ENCODE data around the gene SERPIND1.

Gene SERPIND1

GRCh38 chr22:20764471-20764720, 9.5 kb upstream of the SERPIND1 start (continued):
- TF ChIP-seq PATZ1 (CRISPR knock-in tag; IDR thresholded peaks at IDR 0.05; ENCODE audit: borderline replicate concordance): no peak

GRCh38 chr22:20764729-20765128, 9.2 kb upstream of the SERPIND1 start:
- TF ChIP-seq ZNF8 (CRISPR knock-in tag; IDR thresholded peaks at IDR 0.05) (no peak), CSDC2 (CRISPR knock-in tag; IDR thresholded peaks at IDR 0.05) (no peak), TSHZ2 (CRISPR knock-in tag; IDR thresholded peaks at IDR 0.05) (no peak), ZFP30 (CRISPR knock-in tag; IDR thresholded peaks at IDR 0.05) (no peak)
- no peak for ATAC-seq

- TF ChIP-seq OSR1 (CRISPR knock-in tag; IDR thresholded peaks at IDR 0.05) (no peak), ZNF8 (CRISPR knock-in tag; IDR thresholded peaks at IDR 0.05) (no peak), ZFP3 (CRISPR knock-in tag; IDR thresholded peaks at IDR 0.05) (no peak), RARB (CRISPR knock-in tag; IDR thresholded peaks at IDR 0.05) (no peak), BACH2 (CRISPR knock-in tag; IDR thresholded peaks at IDR 0.05; ENCODE audit: borderline replicate concordance) (no peak), TSHZ2 (CRISPR knock-in tag; IDR thresholded peaks at IDR 0.05) (no peak), CREB5 (CRISPR knock-in tag; IDR thresholded peaks at IDR 0.05; ENCODE audit: low read depth) (no peak), PATZ1 (CRISPR knock-in tag; IDR thresholded peaks at IDR 0.05; ENCODE audit: borderline replicate concordance) (no peak), CSRNP3 (CRISPR knock-in tag; IDR thresholded peaks at IDR 0.05) (no peak), SNAI2 (CRISPR knock-in tag; IDR thresholded peaks at IDR 0.05) (no peak), ZFP30 (CRISPR knock-in tag; IDR thresholded peaks at IDR 0.05) (no peak), TOX (CRISPR knock-in tag; IDR thresholded peaks at IDR 0.05; ENCODE audit: borderline replicate concordance) (no peak), ZC3H10 (CRISPR knock-in tag; IDR thresholded peaks at IDR 0.05) (no peak), ZNF565 (CRISPR knock-in tag; conservative IDR thresholded peaks at IDR 0.05; ENCODE audit: low read depth) (no peak), ARNTL (CRISPR knock-in tag; IDR thresholded peaks at IDR 0.05; ENCODE audit: borderline replicate concordance, low read depth) (no peak), PPARA (CRISPR knock-in tag; IDR thresholded peaks at IDR 0.05; ENCODE audit: borderline replicate concordance) (no peak), POU6F1 (CRISPR knock-in tag; IDR thresholded peaks at IDR 0.05; ENCODE audit: borderline replicate concordance, low read depth) (no peak), CSDC2 (CRISPR knock-in tag; IDR thresholded peaks at IDR 0.05) (no peak)
- ATAC-seq: no peak
Measured at GRCh38 chr22:20765938-20766337, 8.0 kb upstream of the SERPIND1 start.
